HK-2 (cell line): ENCODE results near the gene RAB11FIP3.
"Not testable (repeated sequence)": the region's sequence is repeated elsewhere in the genome, so short reads cannot be mapped to it uniquely, and the experiment has no call there.

Experiments
- DNase-seq: peaks from one replicate; pipeline ENCODE4 v3.0.0-alpha.2; 2018; ENCODE audit not compliant: unreplicated experiment

The RAB11FIP3 gene

DNA sequence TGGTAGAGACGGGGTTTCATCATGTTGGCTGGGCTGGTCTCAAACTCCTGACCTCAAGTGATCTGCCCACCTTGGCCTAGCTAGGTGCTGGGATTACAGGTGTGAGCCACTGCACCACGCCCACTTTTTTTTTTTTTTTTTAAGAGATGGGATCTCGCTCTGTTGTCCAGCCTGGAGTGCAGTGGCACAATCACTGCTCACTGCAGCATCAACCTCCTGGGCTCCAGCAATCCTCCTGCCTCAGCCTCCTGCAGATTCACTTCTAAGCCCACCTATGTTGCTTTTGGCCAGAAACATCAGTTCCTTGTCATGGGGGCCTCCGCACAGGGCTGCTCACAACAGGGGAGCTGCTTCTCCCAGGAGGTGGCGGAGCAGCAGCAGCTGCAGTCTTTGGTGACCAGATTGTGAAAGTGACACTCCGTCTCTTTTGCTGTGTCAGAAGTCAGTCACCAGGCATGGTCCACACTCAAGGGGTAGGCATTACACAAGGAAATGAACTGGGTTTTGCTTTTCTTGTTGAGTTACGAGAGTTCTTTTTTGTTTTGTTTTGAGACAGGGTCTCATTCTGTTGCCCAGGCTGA, 32.9 kb upstream of the RAB11FIP3 start:
- DNase-seq: no peak

DNA sequence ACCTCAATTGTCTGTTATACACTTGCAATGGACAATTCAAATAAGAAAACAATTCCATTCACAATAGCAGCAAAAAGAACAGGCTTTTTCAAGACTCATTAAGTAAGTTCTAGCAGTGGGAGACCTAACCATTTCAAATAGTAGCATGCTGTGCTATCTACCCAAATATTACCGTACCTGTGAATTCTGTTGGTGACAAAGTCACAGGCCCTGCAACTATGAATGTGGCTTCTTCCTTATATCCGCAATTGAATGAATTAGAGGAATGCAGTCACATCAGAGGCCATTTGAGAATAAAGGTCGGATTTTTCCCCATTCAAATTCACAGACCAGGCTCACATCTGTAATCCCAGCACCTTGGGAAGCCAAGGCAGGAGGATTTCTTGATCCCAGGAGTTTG, 29.2 kb upstream of the RAB11FIP3 start:
- no peak for DNase-seq

DNA sequence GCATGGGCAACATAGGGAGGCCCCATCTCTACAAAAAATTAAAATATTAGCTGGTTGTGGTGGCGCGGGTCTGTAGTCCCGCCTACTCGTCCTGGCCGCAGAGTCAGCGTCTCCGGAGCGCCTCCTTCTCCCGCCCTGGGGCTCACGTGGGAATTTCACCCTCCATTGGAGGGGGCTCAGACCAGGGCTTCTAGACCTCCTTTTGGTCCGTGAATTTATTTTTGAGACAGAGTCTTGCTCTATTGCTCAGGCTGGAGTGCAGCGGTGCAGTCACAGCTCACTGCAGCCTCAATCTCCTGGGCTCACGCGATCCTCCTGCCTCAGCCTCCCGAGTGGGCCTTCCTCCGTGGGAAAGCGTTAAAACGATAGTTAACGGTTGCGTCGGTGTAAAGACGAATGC, 28.8 kb upstream of the RAB11FIP3 start:
- peak; percentile 41 for DNase-seq

DNA sequence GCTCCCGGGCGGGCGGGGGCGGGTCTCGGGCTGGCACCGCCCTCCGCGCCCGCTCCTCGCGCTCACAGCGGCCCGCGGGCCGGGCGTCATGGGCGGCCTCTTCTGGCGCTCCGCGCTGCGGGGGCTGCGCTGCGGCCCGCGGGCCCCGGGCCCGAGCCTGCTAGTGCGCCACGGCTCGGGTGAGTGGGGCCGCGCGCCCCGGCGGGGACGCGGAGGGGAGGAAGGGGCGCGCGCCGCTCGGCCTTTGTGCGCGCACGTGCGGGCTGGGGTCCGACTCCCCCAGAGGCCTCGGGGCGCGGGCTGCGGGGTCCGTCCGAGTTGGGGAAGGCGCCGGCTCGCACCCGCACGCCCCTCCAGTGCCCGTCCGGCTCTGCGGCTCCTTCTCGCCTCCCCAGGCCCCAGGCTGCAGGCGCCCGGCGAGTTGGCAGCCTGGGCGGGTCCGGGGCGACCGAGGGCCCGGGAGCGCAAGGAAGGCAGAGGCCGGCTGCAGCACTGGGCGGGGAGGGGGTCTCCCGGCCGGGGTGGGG, 28.3 kb upstream of the RAB11FIP3 start, which contains the start of gene NME4:
TSS of gene NME4 (plus strand) at position 65 of the 527 bp plus-strand sequence. CDS start at position 89, 24 bp downstream.
- DNase-seq: peak; percentile 22

DNA sequence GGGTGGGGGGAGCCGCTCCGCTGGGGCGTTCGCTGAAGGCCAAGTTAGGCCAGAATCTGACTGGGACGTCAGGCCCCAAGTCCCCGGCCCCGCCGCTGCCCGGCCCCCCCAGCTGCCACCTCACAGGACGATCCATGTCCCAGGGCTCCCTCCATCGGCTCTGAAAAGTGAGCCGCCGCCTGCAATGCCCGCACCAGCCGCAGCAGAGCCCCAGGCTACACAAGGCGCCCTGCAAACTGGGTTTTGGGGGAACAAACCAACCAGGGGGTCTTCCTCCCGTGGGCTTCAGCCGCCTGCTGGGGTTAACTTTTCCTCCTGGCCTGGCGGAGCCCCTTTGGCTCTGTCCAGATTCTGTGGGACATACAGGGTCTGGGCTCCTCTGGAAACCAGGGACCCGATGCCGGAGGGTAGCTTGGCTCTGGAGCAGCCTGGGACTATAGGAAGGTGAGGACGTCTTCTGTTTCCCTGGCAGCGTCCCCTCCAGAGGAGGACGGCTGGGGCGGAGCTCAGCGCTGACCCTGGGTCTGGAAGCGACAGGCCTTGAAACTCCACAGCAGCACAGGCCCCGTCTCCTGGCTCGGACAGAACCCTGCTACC, 27.6 kb upstream of the RAB11FIP3 start:
- DNase-seq: no peak

DNA sequence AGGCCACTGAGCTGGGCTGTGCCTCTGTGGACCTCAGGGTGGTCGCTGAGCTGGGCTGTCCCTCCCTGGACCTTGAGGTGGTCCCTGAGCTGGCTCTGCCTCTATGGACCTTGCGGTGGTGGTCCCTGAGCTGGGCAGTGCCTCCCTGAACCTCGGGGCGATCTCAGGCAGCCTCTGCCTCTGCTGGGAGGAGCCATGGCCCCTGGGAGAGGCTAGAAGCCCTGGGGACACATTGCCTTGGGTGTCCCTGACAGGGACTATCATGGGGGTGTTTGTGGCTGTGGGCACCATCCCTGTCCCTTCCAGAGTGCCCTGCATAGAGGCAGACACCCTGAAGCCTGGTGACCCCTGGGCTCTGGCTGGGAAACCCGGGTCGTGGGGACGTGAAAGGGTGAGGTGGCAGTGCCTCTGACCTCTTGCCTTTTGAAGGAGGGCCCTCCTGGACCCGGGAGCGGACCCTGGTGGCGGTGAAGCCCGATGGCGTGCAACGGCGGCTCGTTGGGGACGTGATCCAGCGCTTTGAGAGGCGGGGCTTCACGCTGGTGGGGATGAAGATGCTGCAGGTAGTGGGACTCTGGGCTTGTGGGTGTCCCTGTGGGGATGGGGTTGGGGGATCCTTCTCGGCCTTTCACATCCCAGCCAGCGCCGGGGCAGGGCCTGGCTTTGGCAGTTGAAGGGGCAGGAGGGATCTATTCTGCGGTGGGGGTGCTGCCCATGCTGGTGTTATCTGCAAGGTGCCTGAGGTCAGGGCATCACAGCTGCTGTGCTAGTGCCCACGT, 26.7 kb upstream of the RAB11FIP3 start:
- no peak for DNase-seq

DNA sequence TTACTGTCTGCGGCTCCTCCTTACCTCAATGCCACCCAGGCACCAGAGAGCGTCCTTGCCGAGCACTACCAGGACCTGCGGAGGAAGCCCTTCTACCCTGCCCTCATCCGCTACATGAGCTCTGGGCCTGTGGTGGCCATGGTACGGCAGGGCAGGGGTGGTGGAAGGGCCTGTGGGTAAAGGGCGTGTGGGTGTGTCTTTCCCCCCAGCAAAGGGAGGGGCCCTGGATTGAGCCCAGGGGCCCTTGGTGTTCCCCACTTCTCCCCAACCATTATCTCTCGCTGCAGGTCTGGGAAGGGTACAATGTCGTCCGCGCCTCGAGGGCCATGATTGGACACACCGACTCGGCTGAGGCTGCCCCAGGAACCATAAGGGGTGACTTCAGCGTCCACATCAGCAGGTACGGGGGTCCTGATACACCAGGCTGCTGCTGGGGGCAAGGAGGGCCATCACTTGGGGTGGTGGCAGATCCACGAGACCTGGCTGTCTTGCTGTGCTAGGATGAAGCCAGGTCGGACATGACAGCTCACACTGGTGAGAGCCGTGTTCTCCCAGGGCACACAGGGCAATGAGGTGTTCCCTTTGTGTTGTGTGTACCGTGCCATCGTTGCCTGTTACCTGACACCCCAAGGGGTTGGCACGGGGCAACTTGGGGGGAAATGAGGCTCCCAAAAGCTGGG, 26.0 kb upstream of the RAB11FIP3 start:
- no peak for DNase-seq

DNA sequence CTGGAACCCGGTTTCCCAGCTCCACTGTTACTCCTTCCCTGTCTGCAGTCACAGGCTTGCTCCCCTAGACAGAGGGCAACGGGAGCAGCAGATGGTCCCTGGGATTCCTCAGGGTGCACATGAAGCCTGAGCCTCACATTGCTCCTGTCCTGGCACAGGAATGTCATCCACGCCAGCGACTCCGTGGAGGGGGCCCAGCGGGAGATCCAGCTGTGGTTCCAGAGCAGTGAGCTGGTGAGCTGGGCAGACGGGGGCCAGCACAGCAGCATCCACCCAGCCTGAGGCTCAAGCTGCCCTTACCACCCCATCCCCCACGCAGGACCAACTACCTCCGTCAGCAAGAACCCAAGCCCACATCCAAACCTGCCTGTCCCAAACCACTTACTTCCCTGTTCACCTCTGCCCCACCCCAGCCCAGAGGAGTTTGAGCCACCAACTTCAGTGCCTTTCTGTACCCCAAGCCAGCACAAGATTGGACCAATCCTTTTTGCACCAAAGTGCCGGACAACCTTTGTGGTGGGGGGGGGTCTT, 25.3 kb upstream of the RAB11FIP3 start:
- no peak for DNase-seq

DNA sequence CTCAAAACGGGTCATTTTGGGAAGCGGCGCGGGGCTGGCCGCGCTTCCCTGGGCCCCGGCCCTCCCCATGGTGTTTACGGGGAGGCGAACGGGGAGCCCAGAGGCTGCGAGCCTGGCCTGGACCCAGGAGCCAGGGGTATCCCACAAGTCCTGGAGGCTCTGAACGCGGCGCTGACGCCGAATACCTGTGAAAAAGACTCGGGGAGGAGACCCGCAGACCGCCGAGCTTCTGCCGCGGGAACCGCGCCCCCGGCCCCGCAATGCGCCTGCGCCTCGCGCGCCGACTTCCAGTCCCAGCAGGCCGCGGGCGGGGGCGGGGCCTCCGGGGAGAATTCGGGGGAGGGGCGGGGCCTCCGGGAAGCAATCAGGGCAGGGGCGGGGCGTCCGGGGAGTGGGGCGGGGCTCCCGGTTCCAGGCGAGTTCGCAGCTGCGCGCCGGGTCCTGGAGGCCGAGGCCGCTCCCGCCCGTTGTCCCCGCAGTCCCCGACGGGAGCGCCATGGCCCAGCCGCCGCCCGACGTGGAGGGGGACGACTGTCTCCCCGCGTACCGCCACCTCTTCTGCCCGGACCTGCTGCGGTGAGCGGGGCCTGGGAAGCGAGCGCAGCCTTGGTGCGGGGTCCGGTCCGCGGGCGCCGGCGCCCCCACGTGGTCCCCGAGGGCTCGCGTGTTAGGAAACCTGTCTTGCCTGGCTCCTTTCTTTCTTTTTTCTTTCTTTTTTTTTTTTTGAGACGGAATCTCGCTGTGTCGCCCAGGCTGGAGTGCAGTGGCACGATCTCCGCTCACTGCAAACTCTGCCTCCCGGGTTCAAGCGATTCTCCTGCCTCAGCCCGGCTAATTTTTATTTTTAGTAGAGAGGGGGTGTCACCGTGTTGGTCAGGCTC, 23.7 kb upstream of the RAB11FIP3 start, which contains the start of gene DECR2:
TSS of gene DECR2 (plus strand) at position 418 of the 881 bp plus-strand sequence. CDS start at position 497, 79 bp downstream.
- DNase-seq: peak; percentile 95

DNA sequence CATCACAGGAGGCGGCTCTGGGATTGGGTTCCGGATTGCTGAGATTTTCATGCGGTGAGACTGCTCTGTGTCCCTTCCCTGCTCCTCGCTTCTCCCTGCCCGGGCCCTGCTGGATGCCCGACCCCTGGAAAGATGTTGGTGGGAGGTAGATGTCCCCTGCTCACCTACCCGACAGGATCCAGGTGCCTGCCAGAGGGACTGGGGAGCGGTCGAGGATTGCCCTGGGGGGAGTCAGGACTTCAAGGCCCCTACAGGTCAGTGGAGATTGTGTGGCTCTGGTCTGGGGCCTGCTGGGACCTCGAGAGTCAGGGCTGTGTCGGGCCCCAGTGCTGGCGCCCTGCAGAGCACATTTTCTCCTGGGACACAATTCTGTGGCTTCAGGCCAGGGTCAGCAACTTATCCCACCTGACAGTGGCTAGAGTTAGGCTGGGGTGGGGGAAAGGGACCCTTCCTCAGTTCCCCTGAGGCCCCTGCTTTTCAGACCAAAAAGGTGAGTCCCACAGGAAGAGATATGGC, 20.4 kb upstream of the RAB11FIP3 start:
- DNase-seq: no peak

DNA sequence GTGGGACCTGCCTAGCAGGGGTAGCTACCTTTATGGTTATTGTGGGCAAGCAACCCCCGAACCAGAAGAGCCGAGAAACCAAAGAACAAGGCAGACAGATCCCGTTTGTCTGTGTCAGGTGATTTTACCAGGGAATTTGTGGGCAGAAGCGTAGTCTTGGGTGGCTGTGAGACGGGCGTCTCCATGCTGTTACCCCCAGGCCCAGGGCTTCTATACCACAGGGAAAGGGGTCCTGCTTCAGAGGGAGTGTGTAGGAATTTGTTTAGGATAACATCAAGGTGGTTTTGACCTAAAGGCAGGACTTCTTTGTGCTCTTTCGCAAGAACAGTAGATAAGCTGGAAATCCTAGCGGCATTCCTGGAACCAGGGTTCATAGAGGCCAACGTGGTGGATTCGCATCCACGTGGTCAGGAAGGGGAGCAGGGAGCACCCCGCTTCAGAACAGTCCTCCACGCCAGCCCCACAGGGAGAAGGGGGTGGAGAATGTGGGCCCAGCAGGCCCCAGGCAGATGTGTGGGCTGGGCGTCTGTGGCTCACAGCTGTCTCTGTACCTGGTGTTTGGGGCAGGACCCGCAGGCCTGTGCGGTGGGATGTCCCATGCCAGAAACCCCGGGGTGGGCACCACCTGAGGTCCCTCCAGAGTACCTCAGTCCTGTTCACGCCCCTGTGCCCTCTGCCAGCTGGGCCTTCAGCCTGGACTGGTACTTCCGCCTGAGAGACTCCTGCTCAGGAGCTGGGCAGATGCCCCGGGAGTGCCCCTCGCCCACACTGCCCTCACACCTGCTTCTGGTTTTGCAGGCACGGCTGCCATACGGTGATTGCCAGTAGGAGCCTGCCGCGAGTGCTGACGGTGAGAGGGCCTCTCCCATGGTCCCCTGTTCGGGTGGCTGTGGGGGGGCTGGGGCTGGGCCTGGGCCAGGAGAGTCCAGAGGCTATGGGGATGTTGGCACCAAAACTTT, 19.6 kb upstream of the RAB11FIP3 start:
- no peak for DNase-seq

DNA sequence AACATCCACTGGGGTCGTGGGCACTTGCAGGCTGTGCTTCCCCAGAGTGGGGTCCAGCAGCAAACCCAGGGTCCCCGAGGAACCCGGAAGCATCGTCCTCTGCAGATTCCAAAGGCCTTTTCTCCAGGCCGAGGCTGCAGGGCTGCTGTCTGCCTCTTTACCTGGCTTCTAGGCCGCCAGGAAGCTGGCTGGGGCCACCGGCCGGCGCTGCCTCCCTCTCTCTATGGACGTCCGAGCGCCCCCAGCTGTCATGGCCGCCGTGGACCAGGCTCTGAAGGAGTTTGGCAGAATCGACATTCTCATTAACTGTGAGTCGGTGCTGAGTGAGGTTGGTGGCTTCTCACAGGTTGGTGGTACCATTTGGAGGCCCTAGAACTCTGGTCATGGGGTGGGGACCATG, 18.2 kb upstream of the RAB11FIP3 start:
- no peak for DNase-seq

DNA sequence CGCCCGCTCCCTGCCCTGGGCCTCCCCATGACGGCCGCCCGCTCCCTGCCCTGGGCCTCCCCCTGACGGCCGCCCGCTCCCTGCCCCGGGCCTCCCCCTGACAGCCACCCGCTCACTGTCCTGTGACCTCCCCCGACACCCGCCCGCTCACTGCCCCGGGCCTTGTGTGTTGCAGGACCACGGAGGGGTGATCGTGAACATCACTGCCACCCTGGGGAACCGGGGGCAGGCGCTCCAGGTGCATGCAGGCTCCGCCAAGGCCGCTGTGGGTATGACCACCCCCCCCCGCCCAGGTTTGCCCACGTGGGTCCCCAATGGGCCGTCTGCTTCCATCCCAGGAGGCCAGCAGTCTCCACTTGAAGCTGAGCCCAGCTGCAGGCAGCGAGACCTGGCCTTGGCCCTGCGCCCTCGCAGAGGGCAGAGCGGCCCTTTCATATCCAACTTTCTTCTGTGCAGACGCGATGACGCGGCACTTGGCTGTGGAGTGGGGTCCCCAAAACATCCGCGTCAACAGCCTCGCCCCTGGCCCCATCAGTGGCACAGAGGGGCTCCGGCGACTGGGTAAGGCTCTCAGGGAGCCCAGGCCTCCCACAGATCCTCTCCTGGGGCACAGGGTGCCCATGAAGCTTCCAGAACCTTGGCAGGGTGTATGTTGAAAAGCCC, 14.8 kb upstream of the RAB11FIP3 start:
- DNase-seq: no peak

DNA sequence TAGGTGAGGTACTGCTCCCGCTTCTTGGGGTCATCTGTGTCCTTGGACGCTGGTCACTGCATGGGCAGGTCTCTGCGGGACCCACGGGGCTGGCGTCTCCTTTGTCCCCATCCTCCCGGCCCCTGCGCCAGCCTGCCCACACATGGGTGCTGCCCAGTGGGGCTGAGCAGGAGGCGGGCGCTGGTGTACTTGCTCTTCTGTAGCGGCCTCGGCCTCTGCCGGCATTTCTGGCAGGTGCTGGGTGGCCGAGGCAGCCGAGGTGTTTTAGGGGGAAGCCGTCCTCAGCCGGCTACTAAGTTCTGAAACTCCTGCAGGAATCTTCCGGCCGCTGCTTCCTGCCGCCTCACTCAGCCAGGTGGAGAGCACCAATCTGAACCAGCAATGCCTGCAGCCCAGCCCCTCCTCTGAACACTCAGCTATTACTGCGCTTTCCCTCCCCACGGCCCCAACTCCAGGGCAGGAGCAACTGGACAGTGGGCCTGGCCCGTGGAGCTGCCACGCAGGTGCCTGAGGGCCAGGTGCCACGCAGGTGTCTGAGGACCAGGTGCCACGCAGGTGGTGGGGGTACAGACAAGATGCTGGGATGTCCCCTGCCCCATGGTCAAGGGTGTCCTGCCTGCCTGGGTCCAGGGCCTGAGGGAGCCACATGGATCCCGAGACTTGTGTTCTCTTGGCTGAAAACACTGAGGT, 13.7 kb upstream of the RAB11FIP3 start:
- no peak for DNase-seq

DNA sequence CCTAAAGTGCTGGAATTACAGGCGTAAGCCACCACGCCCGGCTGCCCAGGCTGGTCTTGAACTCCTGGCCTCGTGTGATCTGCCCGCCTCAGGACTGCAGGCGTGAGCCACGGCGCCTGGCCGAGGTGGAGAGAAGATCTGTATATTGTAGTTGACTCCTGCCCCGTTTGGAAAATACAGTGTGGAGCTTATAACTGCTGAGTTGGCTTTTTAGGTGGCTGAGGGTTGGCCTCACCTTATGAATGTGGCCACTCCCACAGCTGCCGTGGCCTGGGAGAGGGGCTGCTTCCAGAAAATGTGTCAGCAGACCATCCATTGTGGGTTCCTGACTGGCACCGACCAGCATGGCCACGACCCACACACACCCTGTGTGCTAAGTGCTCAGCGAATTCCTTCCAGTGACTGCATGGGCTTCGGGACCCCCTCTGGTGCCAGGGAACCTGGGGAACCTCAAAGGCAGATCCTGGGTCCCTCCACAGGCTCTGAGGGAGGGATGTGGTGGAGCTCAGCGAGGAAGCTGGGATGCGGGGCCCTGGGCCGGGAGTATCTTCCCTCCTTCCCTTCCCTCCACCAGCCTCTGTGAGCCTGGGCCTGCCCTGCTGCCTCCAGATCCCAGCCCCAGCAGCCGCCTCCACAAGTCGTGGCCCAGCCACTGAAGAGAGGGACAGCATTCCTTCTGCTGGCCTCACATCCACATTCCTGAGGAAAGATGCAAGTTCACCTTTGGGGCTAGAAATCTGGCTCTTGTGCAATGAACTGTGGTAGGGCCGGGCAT, 10.9 kb upstream of the RAB11FIP3 start:
- DNase-seq: no peak

DNA sequence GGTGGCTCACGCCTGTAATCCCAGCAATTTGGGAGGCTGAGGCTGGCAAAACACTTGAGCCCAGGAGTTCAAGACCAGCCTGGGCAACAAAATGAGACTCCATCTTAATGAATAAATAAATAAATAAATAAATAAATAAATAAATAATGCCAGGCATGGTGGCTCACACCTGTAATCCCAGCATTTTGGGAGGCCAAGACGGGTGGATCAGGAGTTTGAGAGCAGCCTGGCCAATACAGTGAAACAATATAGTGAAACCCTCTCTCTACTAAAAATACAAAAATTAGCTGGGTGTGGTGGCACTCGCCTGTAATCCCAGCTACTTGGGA, 10.3 kb upstream of the RAB11FIP3 start:
- not testable (repeated sequence) for DNase-seq

DNA sequence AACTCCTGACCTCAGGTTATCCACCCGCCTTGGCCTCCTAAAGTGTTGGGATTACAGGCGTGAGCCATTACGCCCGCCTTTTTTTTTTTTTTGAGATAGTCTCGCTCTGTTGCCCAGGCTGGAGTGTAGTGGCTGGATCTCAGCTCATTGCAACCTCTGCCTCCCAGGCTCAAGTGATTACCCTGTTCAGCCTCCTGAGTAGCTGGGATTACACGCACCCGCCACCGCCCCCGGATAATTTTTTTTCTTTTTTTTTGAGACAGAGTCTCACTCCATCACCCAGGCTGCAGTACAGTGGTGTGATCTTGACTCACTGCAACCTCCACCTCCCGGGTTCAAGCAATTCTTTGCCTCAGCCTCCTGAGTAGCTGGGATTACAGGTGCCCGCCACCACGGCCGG, 3.3 kb upstream of the RAB11FIP3 start:
- DNase-seq: not testable (repeated sequence)
